ENCODE data around the gene SMC1B. TPM values are rescaled to one million over a fixed set of nuclear protein-coding genes. Genes with fewer than 3 reads are reported as not detected.

SMC1B gene
- total and polyA plus RNA-seq, 2 of the 8 experiments (the other 6 are each of a cell fraction or from before 2014, with no cell fraction given): 0.02 TPM; not detected in 1

DNA sequence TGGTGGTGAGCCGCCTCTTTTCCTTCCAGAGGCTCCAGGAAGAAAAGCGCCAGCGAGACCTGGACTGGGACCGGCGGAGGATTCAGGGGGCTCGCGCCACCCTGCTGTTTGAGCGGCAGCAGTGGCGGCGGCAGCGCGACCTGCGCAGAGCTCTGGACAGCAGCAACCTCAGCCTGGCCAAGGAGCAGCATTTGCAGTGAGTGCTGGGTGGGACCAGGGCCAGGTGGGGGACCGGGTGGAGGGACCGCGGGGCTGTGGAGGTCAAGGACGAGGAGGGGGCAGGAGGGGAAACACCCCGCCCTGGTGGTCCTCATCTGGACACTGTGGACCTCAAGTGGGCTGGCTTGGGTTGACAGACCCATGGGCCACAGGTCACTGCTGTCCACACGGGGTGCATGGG, 17.5 kb upstream of the SMC1B start:
- H3K4ac ChIP-seq (replicated peaks; ENCODE audit: insufficient read length, low read depth, low read length): no peak overlapping the region
- H4K5ac ChIP-seq (ENCODE audit: insufficient read length, low read depth, low read length): no peak overlapping the region
- WGBS, 2 experiments (ENCODE audit: extremely low coverage in 1 of 2, insufficient coverage in 1 of 2, insufficient read length in 1 of 2, insufficient replicate concordance in 2 of 2, low coverage in 1 of 2, low lambda C conversion rate in 2 of 2, missing lambda C conversion rate in 1 of 2): 71% methylated on average over 7 of the region's 19 CpGs; no CpG with 5 or more reads in 1 of the 2 experiments
- H3K18ac ChIP-seq (ENCODE audit: extremely low read depth, low read length): no peak overlapping the region
- H3K4me2 ChIP-seq (ENCODE audit: insufficient read depth in 1 of 2, low read depth in 2 of 2, low read length in 2 of 2): no peak overlapping the region
- H4K8ac ChIP-seq (ENCODE audit: extremely low read depth, insufficient read depth, low read length): no peak overlapping the region
- no peak overlapping the region for H2AFZ ChIP-seq (ENCODE audit: low read length)
- H2BK120ac ChIP-seq (replicated peaks; ENCODE audit: low read depth, low read length): no peak overlapping the region
- H3K9me3 ChIP-seq (ENCODE audit: insufficient read depth in 2 of 2, low read depth in 1 of 2, low read length in 1 of 2): no peaks in the 10 kb centered on the region
- H2BK12ac ChIP-seq (ENCODE audit: low read depth, low read length): no peak overlapping the region
- DNase-seq (ENCODE audit: low read depth in 1 of 2, low spot score in 2 of 2): no peak
- H3K56ac ChIP-seq (replicated peaks; ENCODE audit: insufficient read length, low read depth, low read length): no peak overlapping the region
- H2BK15ac ChIP-seq (ENCODE audit: low read length): no peak overlapping the region
- no peaks in the 10 kb centered on the region for H3K27me3 ChIP-seq (replicated peaks in 1 of 4; ENCODE audit: control insufficient read depth in 3 of 4, extremely low read depth in 1 of 4, insufficient read depth in 3 of 4, low read length in 3 of 4)
- no peak overlapping the region for H2BK5ac ChIP-seq (ENCODE audit: low read depth, low read length)
- CTCF ChIA-PET (ENCODE audit: partially characterized antibody): interaction anchor here (1.9 kb wide), 1 partner anchor 13 kb away, joined by 4 read pairs; no protein-coding TSS in a partner anchor
- H3K9ac ChIP-seq (replicated peaks in 1 of 4; ENCODE audit: extremely low read depth in 1 of 4, low read depth in 3 of 4, low read length in 3 of 4): no peak overlapping the region
- no peaks in the 10 kb centered on the region for H3K79me2 ChIP-seq (ENCODE audit: control insufficient read depth in 1 of 2, insufficient read depth in 2 of 2, low read length in 2 of 2)
- H3K36me3 ChIP-seq (ENCODE audit: control insufficient read depth in 2 of 4, insufficient read depth in 4 of 4, low read length in 3 of 4): no peaks in the 10 kb centered on the region
- no peak overlapping the region for H2BK20ac ChIP-seq (ENCODE audit: low read length)
- no peak overlapping the region for H3K27ac ChIP-seq (ENCODE audit: low read depth, low read length)
- H2AK5ac ChIP-seq (ENCODE audit: low read depth, low read length): no peak overlapping the region
- no peak overlapping the region for H4K91ac ChIP-seq (replicated peaks; ENCODE audit: insufficient read length, low read length)
- H3K4me3 ChIP-seq (ENCODE audit: extremely low read depth in 1 of 4, insufficient read depth in 2 of 4, low read depth in 3 of 4, low read length in 4 of 4): no peak overlapping the region
- peaks cover 0 to 5% (median 0%) of the 10 kb centered on the region in 4 experiments; a peak in 1 of 7 replicates for H3K4me1 ChIP-seq (replicated peaks in 1 of 4; ENCODE audit: control insufficient read depth in 3 of 4, insufficient read depth in 4 of 4, low read length in 3 of 4)
- no peak overlapping the region for H3K14ac ChIP-seq (ENCODE audit: insufficient read length)
- no peaks in the 10 kb centered on the region for H3K23me2 ChIP-seq (ENCODE audit: low read depth, low read length)
- FAIRE-seq: no peak
- no peaks in the 10 kb centered on the region for H3K79me1 ChIP-seq (ENCODE audit: low read depth, low read length)
- peaks cover 0 to 2% of the 10 kb centered on the region in 2 experiments for H4K20me1 ChIP-seq (replicated peaks in 1 of 2; ENCODE audit: control insufficient read depth in 1 of 2, insufficient read depth in 2 of 2, low read length in 2 of 2)
- POLR2A ChIA-PET (ENCODE audit: partially characterized antibody): no interaction called here
- H3K23ac ChIP-seq (ENCODE audit: insufficient read length): no peak overlapping the region
- no peak for TF ChIP-seq CHD2 (IDR thresholded peaks at IDR 0.05; ENCODE audit: low read length)
- TF ChIP-seq, protein P1, sequence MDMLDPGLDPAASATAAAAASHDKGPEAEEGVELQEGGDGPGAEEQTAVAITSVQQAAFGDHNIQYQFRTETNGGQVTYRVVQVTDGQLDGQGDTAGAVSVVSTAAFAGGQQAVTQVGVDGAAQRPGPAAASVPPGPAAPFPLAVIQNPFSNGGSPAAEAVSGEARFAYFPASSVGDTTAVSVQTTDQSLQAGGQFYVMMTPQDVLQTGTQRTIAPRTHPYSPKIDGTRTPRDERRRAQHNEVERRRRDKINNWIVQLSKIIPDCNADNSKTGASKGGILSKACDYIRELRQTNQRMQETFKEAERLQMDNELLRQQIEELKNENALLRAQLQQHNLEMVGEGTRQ (IDR thresholded peaks at IDR 0.05; ENCODE audit: low read length): no peak
